WTC11 (cell line): ENCODE measurements around the gene GUCY1B1. TPM values are rescaled to one million over a fixed set of nuclear protein-coding genes. Genes with fewer than 3 reads are reported as not detected.

Experiments
- ATAC-seq: fragments of 200-7000 bp; cut with Tn5 transposase; 2 replicates; pipeline ENCODE4 v1.10.0; 2021; ENCODE audit warnings: mild to moderate bottlenecking, moderate library complexity
- CTCF ChIA-PET: fragments of 300-600 bp; sonication (Branson Sonifier 250); formaldehyde crosslinking; loops from one replicate; lab custom pipeline; 2021; ENCODE audit warnings: antibody characterized with exemption; lab: Charles Lee
- POLR2A ChIA-PET: fragments of 350-600 bp; sonication (Branson Sonifier 250); formaldehyde crosslinking; loops from one replicate; lab custom pipeline; 2021; ENCODE audit warnings: antibody characterized with exemption; lab: Charles Lee
- DNase-seq: peaks from one replicate; pipeline ENCODE4 v3.0.0; 2021; ENCODE audit warnings: low spot score
- H3K27ac Mint-ChIP-seq: 2 replicates; pipeline ENCODE4 v1.8.0; 2021; ENCODE audit warnings: mixed read lengths
- H3K27me3 Mint-ChIP-seq: 2 replicates; pipeline ENCODE4 v1.8.0; 2021; ENCODE audit warnings: low read depth, mild to moderate bottlenecking, moderate library complexity, mixed read lengths
- H3K36me3 Mint-ChIP-seq: 2 replicates; pipeline ENCODE4 v1.8.0; 2021; ENCODE audit warnings: mixed read lengths
- H3K4me1 Mint-ChIP-seq: 2 replicates; pipeline ENCODE4 v1.8.0; 2022; ENCODE audit warnings: mixed read lengths
- H3K4me3 Mint-ChIP-seq: 2 replicates; pipeline ENCODE4 v1.8.0; 2021; ENCODE audit warnings: mild to moderate bottlenecking, moderate library complexity, mixed read lengths
- H3K9me3 Mint-ChIP-seq: 2 replicates; pipeline ENCODE4 v1.8.0; 2021; ENCODE audit warnings: mixed read lengths
- CTCF ChIP-seq: fragments of 200-600 bp; IDR thresholded peaks from 2 replicates; pipeline ENCODE4 v1.8.0; 2022; ENCODE audit warnings: antibody characterized with exemption
- E2F4 ChIP-seq: sonication (generic); formaldehyde crosslinking; IDR thresholded peaks from 2 replicates; pipeline ENCODE4 v1.8.1; 2022; ENCODE audit warnings: low read depth, mild to moderate bottlenecking, moderate library complexity, missing genetic modification reagents, borderline replicate concordance
- E2F5 ChIP-seq: sonication (generic); formaldehyde crosslinking; IDR thresholded peaks from 2 replicates; pipeline ENCODE4 v1.8.1; 2022; ENCODE audit warnings: mild to moderate bottlenecking, moderate library complexity, missing genetic modification reagents
- ELF4 ChIP-seq: sonication (generic); formaldehyde crosslinking; IDR thresholded peaks from 2 replicates; pipeline ENCODE4 v1.8.1; 2022; ENCODE audit warnings: low read depth, mild to moderate bottlenecking, moderate library complexity, missing genetic modification reagents
- ERG ChIP-seq: fragments of 250-450 bp; sonication (Bioruptor Pico); IDR thresholded peaks from 2 replicates; pipeline ENCODE4 v1.8.0; 2021; ENCODE audit warnings: mild to moderate bottlenecking
- GABPB1 ChIP-seq: sonication (generic); formaldehyde crosslinking; IDR thresholded peaks from 2 replicates; pipeline ENCODE4 v1.8.1; 2023; ENCODE audit warnings: mild to moderate bottlenecking, missing genetic modification reagents
- GRHL2 ChIP-seq: fragments of 250-450 bp; sonication (Bioruptor Pico); IDR thresholded peaks from 2 replicates; pipeline ENCODE4 v1.8.0; 2022; ENCODE audit warnings: mild to moderate bottlenecking, moderate library complexity; ENCODE audit not compliant: insufficient replicate concordance, severe bottlenecking
- IRF2 ChIP-seq: sonication (generic); formaldehyde crosslinking; IDR thresholded peaks from 2 replicates; pipeline ENCODE4 v1.8.0; 2022; ENCODE audit warnings: low read depth, missing genetic modification reagents, borderline replicate concordance
- JAZF1 ChIP-seq: fragments of 250-450 bp; sonication (Bioruptor Pico); IDR thresholded peaks from 2 replicates; pipeline ENCODE4 v1.9.0; 2021; ENCODE audit warnings: moderate library complexity, mild to moderate bottlenecking, inconsistent platforms
- KAT7 ChIP-seq: sonication (generic); formaldehyde crosslinking; IDR thresholded peaks from 2 replicates; pipeline ENCODE4 v1.8.1; 2023; ENCODE audit warnings: missing genetic modification reagents, mild to moderate bottlenecking, borderline replicate concordance
- MLX ChIP-seq: sonication (generic); formaldehyde crosslinking; IDR thresholded peaks from 2 replicates; pipeline ENCODE4 v1.8.1; 2023; ENCODE audit warnings: mild to moderate bottlenecking, missing genetic modification reagents, moderate library complexity
- MXD4 ChIP-seq: fragments of 250-450 bp; sonication (Bioruptor Pico); IDR thresholded peaks from 2 replicates; pipeline ENCODE4 v1.8.0; 2021; ENCODE audit warnings: mild to moderate bottlenecking, moderate library complexity, borderline replicate concordance
- SOX15 ChIP-seq: fragments of 250-450 bp; sonication (Bioruptor Pico); IDR thresholded peaks from 2 replicates; pipeline ENCODE4 v1.9.0; 2021; ENCODE audit warnings: mild to moderate bottlenecking
- SP1 ChIP-seq: sonication (generic); formaldehyde crosslinking; conservative IDR thresholded peaks from 2 replicates; pipeline ENCODE4 v1.8.1; 2022; ENCODE audit warnings: missing genetic modification reagents
- TCF7 ChIP-seq: sonication (generic); formaldehyde crosslinking; IDR thresholded peaks from 2 replicates; pipeline ENCODE4 v1.8.0; 2022; ENCODE audit warnings: mild to moderate bottlenecking, low read depth, missing genetic modification reagents, moderate library complexity
- TP53 ChIP-seq: sonication (generic); formaldehyde crosslinking; IDR thresholded peaks from 2 replicates; pipeline ENCODE4 v1.8.1; 2023; ENCODE audit warnings: mild to moderate bottlenecking, missing genetic modification reagents
- USF2 ChIP-seq: sonication (generic); formaldehyde crosslinking; IDR thresholded peaks from 2 replicates; pipeline ENCODE4 v1.8.1; 2023; ENCODE audit warnings: mild to moderate bottlenecking, missing genetic modification reagents, moderate library complexity
- ZBTB21 ChIP-seq: sonication (generic); formaldehyde crosslinking; IDR thresholded peaks from 2 replicates; pipeline ENCODE4 v1.8.1; 2023; ENCODE audit warnings: mild to moderate bottlenecking, missing genetic modification reagents, borderline replicate concordance
- ZNF219 ChIP-seq: sonication (generic); formaldehyde crosslinking; IDR thresholded peaks from 2 replicates; pipeline ENCODE4 v1.8.0; 2023; ENCODE audit warnings: missing genetic modification reagents, mild to moderate bottlenecking, borderline replicate concordance
- ZNF281 ChIP-seq: sonication (generic); formaldehyde crosslinking; IDR thresholded peaks from 2 replicates; pipeline ENCODE4 v1.8.0; 2023; ENCODE audit warnings: mild to moderate bottlenecking, missing genetic modification reagents
- ZNF416 ChIP-seq: fragments of 250-450 bp; sonication (Bioruptor Pico); IDR thresholded peaks from 2 replicates; pipeline ENCODE4 v1.9.0; 2021; ENCODE audit warnings: mild to moderate bottlenecking, inconsistent platforms
- ZNF671 ChIP-seq: fragments of 250-450 bp; sonication (Bioruptor Pico); IDR thresholded peaks from 2 replicates; pipeline ENCODE4 v1.8.0; 2021; ENCODE audit warnings: mild to moderate bottlenecking
- total RNA-seq: library from RNA; stranded (reverse); gene quantifications from 3 replicates; pipeline ENCODE4 v1.2.3, GENCODE V29; 2021

The GUCY1B1 gene
- total RNA-seq, 1 experiment from 2014 or later, result 12.7 TPM

GRCh38 chr4:155800685-155801343 lies 42.0 kb downstream of the GUCY1B1 start:
- no peak overlapping the region for H3K27ac Mint-ChIP-seq
- CTCF ChIA-PET, result interaction anchor here (1.2 kb wide), 1 partner anchor 13 kb away, joined by 4 read pairs; no protein-coding TSS in a partner anchor

GRCh38 chr4:155802190-155802959 lies 43.6 kb downstream of the GUCY1B1 start:
- ATAC-seq, result no peak
- CTCF ChIA-PET, result interaction anchor here (0.8 kb wide), 1 partner anchor 151 kb away, joined by 3 read pairs; the partner anchor contains the start of gene CTSO

More at GRCh38 chr4:155800685-155801343, 42.0 kb downstream of the GUCY1B1 start:
- POLR2A ChIA-PET, result no interaction called here
- no peaks in the 10 kb centered on the region for H3K36me3 Mint-ChIP-seq
- H3K9me3 Mint-ChIP-seq, result no peaks in the 10 kb centered on the region
- H3K4me1 Mint-ChIP-seq, result peaks cover 5% of the 10 kb centered on the region
- TF ChIP-seq ZNF219 (CRISPR knock-in tag) (no peak), MLX (CRISPR knock-in tag) (no peak), ZNF671 (CRISPR knock-in tag) (no peak), TCF7 (CRISPR knock-in tag) (no peak), GRHL2 (CRISPR knock-in tag) (no peak), MXD4 (no peak), SOX15 (CRISPR knock-in tag) (no peak), GABPB1 (CRISPR knock-in tag) (no peak)
- no peak for ATAC-seq
- no peak for DNase-seq
- H3K4me3 Mint-ChIP-seq, result no peak overlapping the region
- H3K27me3 Mint-ChIP-seq, result no peaks in the 10 kb centered on the region

More at GRCh38 chr4:155802190-155802959, 43.6 kb downstream of the GUCY1B1 start:
- H3K9me3 Mint-ChIP-seq, result no peaks in the 10 kb centered on the region
- peaks cover 5% of the 10 kb centered on the region for H3K4me1 Mint-ChIP-seq
- H3K4me3 Mint-ChIP-seq, result no peak overlapping the region
- POLR2A ChIA-PET, result no interaction called here
- no peaks in the 10 kb centered on the region for H3K36me3 Mint-ChIP-seq
- no peaks in the 10 kb centered on the region for H3K27me3 Mint-ChIP-seq
- H3K27ac Mint-ChIP-seq, result no peak overlapping the region
- DNase-seq, result no peak
- no peak for TF ChIP-seq E2F5 (CRISPR knock-in tag)
- TF ChIP-seq ELF4 (CRISPR knock-in tag), result no peak
- TF ChIP-seq ZNF416 (CRISPR knock-in tag), result no peak
- TF ChIP-seq SP1 (CRISPR knock-in tag), result no peak
- TF ChIP-seq ZBTB21 (CRISPR knock-in tag), result no peak
- TF ChIP-seq ERG, result no peak
- no peak for TF ChIP-seq KAT7 (CRISPR knock-in tag)
- no peak for TF ChIP-seq E2F4 (CRISPR knock-in tag)
- TF ChIP-seq TP53 (CRISPR knock-in tag), result no peak
- no peak for TF ChIP-seq ZNF281 (CRISPR knock-in tag)
- no peak for TF ChIP-seq USF2 (CRISPR knock-in tag)
- no peak for TF ChIP-seq GABPB1 (CRISPR knock-in tag)
- TF ChIP-seq JAZF1 (CRISPR knock-in tag), result no peak
- TF ChIP-seq IRF2 (CRISPR knock-in tag), result no peak
- TF ChIP-seq CTCF, result no peak
